Measurements from ENCODE around the gene DNAJC5. TPM values are rescaled to one million over a fixed set of nuclear protein-coding genes. Genes with fewer than 3 reads are reported as not detected.

The DNAJC5 gene
- total RNA-seq, 1 experiment from 2014 or later: 28.5 TPM

DNA sequence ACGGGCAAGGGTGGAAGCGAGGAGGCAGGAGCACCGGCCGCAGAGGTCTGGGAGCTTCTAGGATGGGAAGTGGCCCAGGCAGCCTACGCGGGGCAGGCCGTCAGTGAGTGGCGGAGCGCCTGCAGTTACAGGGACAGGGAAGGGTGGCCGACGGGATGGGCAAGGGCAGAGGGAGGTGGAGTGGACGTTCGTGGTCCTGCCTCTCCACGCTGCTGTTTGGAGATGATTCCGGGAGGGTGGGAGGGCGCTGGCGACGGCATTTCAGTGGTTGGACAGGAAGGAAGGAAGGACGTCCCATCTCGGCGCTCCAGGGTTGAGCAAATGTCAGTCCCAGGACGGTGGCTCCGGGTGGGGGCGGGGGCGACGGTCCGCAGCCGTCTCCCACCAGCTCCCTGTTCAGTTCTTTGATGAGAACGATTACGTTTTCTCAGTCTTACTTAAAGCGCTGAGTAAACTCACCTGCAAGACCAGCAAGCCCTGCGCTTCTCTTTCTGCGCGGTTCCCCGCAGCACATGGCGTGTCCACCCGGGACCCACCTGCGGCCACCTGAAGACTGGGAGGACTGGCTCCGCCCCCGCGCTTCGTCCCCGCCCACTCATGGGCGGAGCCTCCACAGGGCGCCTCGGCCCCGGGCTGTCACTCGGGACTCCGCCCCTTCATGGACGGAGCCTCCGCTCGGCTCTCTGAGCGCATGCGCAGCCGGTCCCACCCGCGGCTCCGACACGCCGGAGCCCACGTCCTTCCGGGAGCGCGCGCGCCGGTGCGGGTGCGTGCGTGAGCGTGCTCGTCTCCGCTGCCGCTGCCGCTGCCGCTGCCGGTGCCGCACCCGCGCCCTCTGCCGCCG, at the start of gene DNAJC5 (continued):
- TF ChIP-seq, protein P1, sequence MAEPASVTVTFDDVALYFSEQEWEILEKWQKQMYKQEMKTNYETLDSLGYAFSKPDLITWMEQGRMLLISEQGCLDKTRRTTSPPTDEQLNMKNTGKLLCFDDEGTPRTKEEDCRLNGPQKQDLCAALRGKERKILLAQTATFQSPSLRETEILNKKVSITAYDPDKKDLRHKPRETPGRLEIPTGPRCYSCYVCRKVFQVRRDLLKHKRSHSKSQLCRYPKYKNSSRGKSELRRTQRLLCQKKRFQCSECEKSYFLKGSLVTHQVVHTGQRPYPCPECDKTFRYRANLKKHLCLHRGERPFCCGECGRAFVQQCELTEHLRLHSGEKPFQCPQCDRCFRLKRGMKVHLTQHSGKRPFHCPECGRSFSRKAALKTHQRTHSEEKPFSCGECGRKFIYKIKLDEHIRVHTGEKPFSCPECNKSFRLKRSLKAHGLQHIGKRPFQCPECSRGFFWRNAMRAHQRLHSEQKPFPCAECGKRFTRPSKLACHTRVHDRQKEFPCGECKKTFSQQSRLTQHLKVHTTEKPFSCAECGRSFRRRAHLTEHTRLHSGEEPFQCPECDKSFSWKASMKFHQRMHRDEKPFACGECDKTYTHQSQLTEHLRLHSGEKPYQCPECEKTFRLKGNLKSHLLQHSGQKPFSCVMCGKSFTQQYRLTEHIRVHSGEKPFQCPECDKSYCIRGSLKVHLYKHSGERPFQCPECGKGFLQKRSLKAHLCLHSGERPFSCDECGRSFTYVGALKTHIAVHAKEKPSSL (CRISPR knock-in tag; conservative IDR thresholded peaks at IDR 0.05): no peak
- TF ChIP-seq, protein P2, sequence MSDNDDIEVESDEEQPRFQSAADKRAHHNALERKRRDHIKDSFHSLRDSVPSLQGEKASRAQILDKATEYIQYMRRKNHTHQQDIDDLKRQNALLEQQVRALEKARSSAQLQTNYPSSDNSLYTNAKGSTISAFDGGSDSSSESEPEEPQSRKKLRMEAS (CRISPR knock-in tag; IDR thresholded peaks at IDR 0.05): peak; percentile 85
- no peak for TF ChIP-seq JAZF1 (CRISPR knock-in tag; IDR thresholded peaks at IDR 0.05)
- TF ChIP-seq USF2 (CRISPR knock-in tag; IDR thresholded peaks at IDR 0.05): no peak
- TF ChIP-seq KAT7 (CRISPR knock-in tag; IDR thresholded peaks at IDR 0.05; ENCODE audit: borderline replicate concordance): 0 out of 2 replicates have a peak, but pooled peaks have one; percentile 33
- TF ChIP-seq JUN (CRISPR knock-in tag; IDR thresholded peaks at IDR 0.05): no peak
- no peak for TF ChIP-seq ZMAT4 (CRISPR knock-in tag; IDR thresholded peaks at IDR 0.05)
- no peak for TF ChIP-seq OVOL2 (CRISPR knock-in tag; IDR thresholded peaks at IDR 0.05; ENCODE audit: borderline replicate concordance)
- peak; percentile 47; the same call in 1 of the 2 replicates for TF ChIP-seq FOXP1 (CRISPR knock-in tag; IDR thresholded peaks at IDR 0.05; ENCODE audit: borderline replicate concordance)
- TF ChIP-seq ARID4B (CRISPR knock-in tag; IDR thresholded peaks at IDR 0.05; ENCODE audit: borderline replicate concordance): peak; percentile 34; the same call in 1 of the 2 replicates
- TF ChIP-seq SP1 (CRISPR knock-in tag; conservative IDR thresholded peaks at IDR 0.05): peak; percentile 66; the same call in 1 of the 2 replicates
- 0 out of 2 replicates have a peak, but pooled peaks have one; percentile 12 for TF ChIP-seq TEAD1 (CRISPR knock-in tag; IDR thresholded peaks at IDR 0.05)
- TF ChIP-seq, protein P3, sequence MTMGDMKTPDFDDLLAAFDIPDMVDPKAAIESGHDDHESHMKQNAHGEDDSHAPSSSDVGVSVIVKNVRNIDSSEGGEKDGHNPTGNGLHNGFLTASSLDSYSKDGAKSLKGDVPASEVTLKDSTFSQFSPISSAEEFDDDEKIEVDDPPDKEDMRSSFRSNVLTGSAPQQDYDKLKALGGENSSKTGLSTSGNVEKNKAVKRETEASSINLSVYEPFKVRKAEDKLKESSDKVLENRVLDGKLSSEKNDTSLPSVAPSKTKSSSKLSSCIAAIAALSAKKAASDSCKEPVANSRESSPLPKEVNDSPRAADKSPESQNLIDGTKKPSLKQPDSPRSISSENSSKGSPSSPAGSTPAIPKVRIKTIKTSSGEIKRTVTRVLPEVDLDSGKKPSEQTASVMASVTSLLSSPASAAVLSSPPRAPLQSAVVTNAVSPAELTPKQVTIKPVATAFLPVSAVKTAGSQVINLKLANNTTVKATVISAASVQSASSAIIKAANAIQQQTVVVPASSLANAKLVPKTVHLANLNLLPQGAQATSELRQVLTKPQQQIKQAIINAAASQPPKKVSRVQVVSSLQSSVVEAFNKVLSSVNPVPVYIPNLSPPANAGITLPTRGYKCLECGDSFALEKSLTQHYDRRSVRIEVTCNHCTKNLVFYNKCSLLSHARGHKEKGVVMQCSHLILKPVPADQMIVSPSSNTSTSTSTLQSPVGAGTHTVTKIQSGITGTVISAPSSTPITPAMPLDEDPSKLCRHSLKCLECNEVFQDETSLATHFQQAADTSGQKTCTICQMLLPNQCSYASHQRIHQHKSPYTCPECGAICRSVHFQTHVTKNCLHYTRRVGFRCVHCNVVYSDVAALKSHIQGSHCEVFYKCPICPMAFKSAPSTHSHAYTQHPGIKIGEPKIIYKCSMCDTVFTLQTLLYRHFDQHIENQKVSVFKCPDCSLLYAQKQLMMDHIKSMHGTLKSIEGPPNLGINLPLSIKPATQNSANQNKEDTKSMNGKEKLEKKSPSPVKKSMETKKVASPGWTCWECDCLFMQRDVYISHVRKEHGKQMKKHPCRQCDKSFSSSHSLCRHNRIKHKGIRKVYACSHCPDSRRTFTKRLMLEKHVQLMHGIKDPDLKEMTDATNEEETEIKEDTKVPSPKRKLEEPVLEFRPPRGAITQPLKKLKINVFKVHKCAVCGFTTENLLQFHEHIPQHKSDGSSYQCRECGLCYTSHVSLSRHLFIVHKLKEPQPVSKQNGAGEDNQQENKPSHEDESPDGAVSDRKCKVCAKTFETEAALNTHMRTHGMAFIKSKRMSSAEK (CRISPR knock-in tag; IDR thresholded peaks at IDR 0.05; ENCODE audit: borderline replicate concordance): no peak
